Testis (tissue), 2 donors: ENCODE data around the gene CXCR1.

Source experiments
- POLR2A ChIP-seq: fragments of 450-650 bp; IDR thresholded peaks from one replicate; pipeline ENCODE4 v1.6.1; 2017; ENCODE audit warnings: antibody characterized with exemption, mild to moderate bottlenecking, moderate library complexity
- TF ChIP-seq, protein P1 (sequence below), 3 experiments: fragments of 450-650 bp in 2 of 3; fragments of 200-600 bp in 1 of 3; sonication (generic) in 1 of 3; IDR thresholded peaks; one replicate each; pipeline ENCODE4 v1.5.1; 2016 to 2019; ENCODE audit warnings: antibody characterized with exemption in 3 of 3, mild to moderate bottlenecking in 2 of 3, moderate library complexity in 1 of 3

DNA sequence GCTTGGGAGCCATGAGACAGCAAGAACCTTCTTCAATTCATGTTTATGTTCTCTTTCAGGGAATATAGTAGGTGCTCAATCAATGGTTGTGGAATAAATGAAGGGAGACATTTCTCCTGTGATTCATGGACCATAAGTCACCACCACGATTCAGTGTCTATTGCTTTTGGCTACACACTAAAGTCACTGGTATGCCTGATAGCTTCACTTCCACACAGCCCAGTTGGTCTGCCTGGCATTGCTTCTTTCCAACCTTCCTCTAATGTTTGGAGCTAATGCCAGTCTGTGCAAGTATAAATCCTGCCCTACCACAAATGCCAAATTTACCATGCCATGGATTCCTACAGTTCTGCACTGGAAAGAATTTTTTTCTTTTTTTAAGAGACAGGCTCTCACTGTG is 1.3 kb upstream of the CXCR1 start:
- TF ChIP-seq, protein P1, sequence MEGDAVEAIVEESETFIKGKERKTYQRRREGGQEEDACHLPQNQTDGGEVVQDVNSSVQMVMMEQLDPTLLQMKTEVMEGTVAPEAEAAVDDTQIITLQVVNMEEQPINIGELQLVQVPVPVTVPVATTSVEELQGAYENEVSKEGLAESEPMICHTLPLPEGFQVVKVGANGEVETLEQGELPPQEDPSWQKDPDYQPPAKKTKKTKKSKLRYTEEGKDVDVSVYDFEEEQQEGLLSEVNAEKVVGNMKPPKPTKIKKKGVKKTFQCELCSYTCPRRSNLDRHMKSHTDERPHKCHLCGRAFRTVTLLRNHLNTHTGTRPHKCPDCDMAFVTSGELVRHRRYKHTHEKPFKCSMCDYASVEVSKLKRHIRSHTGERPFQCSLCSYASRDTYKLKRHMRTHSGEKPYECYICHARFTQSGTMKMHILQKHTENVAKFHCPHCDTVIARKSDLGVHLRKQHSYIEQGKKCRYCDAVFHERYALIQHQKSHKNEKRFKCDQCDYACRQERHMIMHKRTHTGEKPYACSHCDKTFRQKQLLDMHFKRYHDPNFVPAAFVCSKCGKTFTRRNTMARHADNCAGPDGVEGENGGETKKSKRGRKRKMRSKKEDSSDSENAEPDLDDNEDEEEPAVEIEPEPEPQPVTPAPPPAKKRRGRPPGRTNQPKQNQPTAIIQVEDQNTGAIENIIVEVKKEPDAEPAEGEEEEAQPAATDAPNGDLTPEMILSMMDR (IDR thresholded peaks at IDR 0.05), result no peak
- no peak for TF ChIP-seq POLR2A
